HG02943 (cell line): ENCODE data around the gene RAP2A.
A peak's percentile ranks its signal among the peaks of the same experiment; 100 is the strongest.

Source experiments
- ATAC-seq: cut with Tn5 transposase; IDR thresholded peaks from one replicate; pipeline ENCODE4 v1.9.1; 2021; ENCODE audit warnings: mild to moderate bottlenecking, low read depth, moderate library complexity; ENCODE audit not compliant: unreplicated experiment

Gene RAP2A

DNA sequence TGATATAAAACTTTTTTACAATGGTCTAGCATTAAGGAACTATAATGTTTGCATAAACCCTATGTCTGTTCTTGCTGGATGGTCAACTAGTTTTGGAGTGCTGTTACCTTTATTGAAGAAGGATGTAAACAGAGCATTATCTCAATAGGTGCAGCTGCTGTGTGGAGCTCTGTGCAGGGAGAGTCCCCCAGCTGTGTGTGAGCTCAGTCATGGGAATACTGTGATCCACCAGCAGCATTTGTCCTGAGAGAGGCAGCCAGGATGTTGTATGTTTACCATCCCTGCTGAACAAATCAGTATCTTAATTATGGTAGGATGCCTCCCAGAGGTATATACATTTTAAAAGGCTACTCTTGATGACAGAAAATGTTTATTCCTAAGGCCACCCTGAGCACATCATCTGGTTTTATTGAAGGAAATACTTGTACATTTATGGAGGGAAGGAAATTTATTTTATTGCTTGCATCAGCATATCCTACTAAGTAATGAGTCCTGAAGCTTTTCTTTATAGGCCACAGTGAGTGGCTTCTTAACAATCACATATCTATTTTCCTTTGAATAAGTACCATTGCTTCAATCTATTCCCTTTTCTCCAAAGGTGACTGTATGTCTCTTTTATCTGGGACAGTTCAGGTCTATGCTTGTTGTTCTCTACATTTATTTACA is 11.7 kb downstream of the RAP2A start:
- no peak for ATAC-seq

GRCh38 chr13:97446448-97446847 is 12.5 kb downstream of the RAP2A start:
- ATAC-seq = no peak

GRCh38 chr13:97448503-97449251 is 14.7 kb downstream of the RAP2A start:
- ATAC-seq = peak; percentile 88

DNA sequence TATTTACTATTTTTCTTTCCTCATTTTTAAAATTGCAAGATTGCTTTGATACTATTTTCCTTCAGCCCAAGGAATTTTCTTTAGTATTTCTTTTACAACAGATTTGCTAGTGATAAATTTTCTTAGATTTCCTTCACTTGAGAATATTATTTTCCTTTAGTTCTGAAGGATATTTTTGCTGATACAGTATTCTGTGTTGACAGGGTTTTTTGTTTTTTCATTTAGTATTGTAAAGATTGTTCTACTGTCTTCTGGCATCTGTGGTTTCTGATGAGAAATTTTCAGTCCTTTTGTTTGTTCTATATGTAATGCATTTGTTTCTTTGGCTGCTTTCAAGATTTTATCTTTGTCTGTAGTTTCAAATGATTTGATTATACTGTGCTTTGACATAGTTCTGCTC is 20.7 kb downstream of the RAP2A start:
- ATAC-seq = no peak

GRCh38 chr13:97456047-97456446 is 22.1 kb downstream of the RAP2A start:
- no peak for ATAC-seq

GRCh38 chr13:97459215-97459777 is 25.3 kb downstream of the RAP2A start:
- ATAC-seq = no peak

GRCh38 chr13:97460004-97460775 is 26.2 kb downstream of the RAP2A start:
- ATAC-seq = peak; percentile 93

DNA sequence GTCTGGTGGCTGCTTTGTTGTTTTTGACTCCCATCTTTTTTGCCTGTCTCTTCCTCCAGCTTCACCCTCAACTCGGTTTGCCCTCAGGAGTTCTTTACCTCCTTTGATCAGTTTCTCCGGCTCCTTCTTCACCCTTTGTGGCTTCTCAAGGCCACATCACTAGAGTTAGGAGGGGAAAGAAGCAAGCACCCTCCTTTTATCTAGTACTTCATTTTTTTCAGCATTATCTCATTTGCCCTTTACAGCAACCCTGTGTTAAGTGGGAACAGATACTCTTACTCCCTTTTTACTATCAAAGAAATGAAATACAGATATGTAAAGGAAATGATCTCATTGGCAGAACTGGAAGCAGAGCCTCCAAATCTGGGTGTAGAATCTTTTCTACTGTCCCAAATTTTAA is 26.9 kb downstream of the RAP2A start:
- ATAC-seq = no peak

DNA sequence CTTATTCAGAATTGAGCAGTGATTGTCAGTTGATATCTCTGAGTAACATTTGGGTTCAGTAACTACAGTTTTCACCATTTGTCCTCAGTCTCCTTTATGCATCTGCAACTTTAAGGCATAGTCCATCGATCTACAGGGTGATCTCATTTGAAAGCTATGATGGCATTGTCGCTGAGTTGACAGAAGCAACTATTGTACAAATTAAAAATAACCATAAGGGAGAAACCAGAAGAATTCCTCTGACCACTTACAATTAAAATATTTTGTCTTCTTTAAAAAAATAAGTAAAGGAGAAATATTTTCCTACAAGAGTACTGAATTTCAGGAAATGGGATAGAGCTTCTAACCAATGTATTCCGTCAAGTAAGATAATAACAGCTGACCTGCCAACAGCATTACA is 30.6 kb downstream of the RAP2A start:
- ATAC-seq = no peak

- no peak for ATAC-seq
Observed at GRCh38 chr13:97466722-97467121, 32.8 kb downstream of the RAP2A start.

- ATAC-seq = no peak
Observed at GRCh38 chr13:97468331-97468730, 34.4 kb downstream of the RAP2A start.

DNA sequence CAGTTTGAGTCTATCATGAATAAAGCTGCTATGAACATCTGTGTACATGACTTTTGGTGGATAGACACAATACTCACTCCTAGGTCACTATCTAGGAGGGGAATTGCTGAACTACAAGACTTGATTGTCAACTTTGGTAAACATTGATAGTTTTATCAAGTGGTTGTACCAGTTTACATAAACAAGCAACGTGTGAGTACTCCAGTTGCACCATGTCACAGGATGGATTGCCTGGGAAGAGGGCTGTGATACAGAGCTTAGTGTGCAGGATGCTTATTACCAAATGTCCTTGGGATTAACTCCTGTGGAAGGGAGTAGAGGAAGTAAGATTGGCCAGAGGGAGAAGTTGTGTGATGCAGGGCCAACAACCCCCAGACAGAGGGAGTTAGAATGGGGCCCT is 37.7 kb downstream of the RAP2A start:
- ATAC-seq = no peak

DNA sequence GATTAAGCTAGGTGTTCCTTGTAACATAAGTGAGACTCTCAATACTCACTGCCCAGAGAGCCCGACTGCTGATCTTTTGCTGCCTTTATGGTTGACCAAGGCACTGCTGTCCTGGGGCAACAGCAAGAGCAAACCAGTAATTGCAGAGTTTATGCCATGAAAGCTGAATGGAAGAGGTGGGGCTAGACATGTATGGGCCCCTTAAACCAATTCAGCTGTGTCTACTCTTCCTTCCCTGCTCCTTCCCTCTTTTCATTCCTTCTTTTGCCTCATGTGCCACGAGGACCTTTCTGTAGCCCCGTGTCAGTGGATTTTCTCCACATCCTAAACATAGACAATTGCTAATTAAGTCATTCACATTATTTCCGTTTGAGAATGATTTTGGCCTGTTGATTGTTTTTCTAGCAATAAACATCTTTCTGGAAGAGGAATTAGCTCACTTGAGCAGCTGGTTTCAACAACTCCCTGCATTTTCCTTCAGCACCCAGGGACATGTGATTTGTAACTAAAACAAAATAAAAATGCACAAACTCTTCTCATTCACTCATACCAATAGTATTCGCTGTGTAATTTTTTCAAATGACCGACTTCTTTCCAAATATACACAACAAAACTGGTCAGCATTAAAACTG is 40.5 kb downstream of the RAP2A start:
- ATAC-seq = no peak

DNA sequence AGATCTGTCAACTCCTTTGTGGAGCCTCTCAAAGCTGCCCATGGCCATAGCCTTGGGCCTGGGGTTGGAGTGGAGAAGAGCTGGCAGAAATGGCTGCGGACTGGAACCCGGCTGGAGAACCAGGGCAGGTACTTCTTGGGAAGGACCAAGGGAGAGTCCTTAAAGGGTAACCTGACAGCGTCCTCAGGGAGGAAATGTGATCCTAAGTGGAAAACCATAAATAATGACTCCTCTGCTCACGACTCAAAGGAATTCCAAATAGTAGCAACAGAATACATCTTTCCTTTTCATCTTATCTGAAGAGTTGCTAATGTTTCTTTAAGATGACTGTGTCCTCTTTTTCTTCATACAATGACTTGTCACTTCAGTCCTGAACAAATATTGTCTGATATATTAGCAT is 41.0 kb downstream of the RAP2A start:
- no peak for ATAC-seq

DNA sequence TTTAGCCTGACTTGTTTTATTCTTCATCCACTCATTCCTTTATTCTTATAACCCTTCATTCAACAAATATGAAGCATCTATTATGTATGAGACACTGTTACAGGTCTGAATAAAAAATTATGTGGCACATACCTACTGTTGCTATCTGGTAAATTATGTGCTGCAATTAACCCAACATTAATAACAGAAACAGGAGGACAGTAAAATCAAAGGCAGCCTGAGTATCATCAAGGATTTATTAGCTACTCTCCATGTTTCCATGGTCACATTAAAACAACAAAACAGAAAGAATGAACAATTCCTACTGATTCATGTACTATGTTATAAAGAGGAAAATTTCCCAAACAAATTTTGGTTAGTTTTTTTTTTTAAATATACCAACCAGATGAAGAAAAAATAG is 43.9 kb downstream of the RAP2A start:
- ATAC-seq = no peak

GRCh38 chr13:97478247-97478646 is 44.3 kb downstream of the RAP2A start:
- no peak for ATAC-seq

- no peak for ATAC-seq
Observed at GRCh38 chr13:97483465-97483864, 49.5 kb downstream of the RAP2A start.

GRCh38 chr13:97484301-97484700 is 50.3 kb downstream of the RAP2A start:
- ATAC-seq = no peak

DNA sequence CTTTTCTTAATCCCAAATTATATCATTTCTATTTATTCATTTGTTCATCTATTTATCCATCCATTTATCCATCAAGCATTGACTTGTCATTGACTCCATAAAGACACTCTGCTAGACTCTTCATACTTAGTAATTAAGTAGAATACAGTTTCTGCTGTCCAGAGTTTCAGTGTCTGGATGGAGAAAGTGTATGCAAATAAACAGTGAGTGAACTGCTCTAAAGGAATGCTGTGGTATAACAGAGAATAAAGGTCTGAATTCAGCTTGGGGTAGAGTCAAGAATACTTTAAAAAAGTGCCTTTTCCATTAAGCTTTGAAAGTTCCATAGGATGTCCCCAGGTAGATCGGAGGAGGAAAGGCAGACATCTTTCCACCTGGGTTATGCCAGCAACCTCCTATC is 51.4 kb downstream of the RAP2A start:
- ATAC-seq = no peak

- no peak for ATAC-seq
Observed at GRCh38 chr13:97490702-97491307, 56.8 kb downstream of the RAP2A start.
